Measurements from ENCODE around the gene GRK5. TPM values are rescaled to one million over a fixed set of nuclear protein-coding genes. Genes with fewer than 3 reads are reported as not detected.
A peak's percentile ranks its signal among the peaks of the same experiment; 100 is the strongest.

Gene GRK5
- total RNA-seq, 6 experiments from 2014 or later = 5.9 to 11.5 (median 7.9) TPM

DNA sequence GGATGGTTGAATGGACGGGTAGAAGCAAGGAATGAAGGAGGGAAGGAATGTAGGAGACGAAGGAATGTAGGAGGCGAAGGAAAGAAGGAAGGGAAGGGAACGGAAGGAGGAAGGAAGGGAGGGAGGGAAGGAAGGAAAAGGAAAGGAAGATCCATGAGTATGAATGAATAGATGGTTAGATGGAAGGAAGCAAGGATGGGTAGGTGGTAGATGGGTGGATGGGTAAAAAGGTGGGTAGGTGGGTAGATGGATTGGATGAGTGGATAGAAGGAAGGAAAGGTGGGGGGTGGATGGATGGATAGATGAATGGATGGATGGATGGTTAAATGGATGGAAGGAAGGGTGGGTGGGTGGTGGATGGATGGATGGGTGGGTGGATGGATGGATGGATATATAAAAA is 257.7 kb downstream of the GRK5 start:
- no peaks in the 10 kb centered on the region for H3K36me3 ChIP-seq
- no peaks in the 10 kb centered on the region for H3K4me1 ChIP-seq
- WGBS (ENCODE audit: insufficient coverage, low coverage, low lambda C conversion rate, missing lambda C conversion rate) = 62% methylated on average over 4 of the region's 4 CpGs
- no peaks in the 10 kb centered on the region for H3K9me3 ChIP-seq
- no peak overlapping the region for H3K27ac ChIP-seq
- ATAC-seq (no peak), DNase-seq (no peak)
- intact Hi-C loops (cut with DNase I) = no loop called here
- TF ChIP-seq, protein P1, sequence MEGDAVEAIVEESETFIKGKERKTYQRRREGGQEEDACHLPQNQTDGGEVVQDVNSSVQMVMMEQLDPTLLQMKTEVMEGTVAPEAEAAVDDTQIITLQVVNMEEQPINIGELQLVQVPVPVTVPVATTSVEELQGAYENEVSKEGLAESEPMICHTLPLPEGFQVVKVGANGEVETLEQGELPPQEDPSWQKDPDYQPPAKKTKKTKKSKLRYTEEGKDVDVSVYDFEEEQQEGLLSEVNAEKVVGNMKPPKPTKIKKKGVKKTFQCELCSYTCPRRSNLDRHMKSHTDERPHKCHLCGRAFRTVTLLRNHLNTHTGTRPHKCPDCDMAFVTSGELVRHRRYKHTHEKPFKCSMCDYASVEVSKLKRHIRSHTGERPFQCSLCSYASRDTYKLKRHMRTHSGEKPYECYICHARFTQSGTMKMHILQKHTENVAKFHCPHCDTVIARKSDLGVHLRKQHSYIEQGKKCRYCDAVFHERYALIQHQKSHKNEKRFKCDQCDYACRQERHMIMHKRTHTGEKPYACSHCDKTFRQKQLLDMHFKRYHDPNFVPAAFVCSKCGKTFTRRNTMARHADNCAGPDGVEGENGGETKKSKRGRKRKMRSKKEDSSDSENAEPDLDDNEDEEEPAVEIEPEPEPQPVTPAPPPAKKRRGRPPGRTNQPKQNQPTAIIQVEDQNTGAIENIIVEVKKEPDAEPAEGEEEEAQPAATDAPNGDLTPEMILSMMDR (IDR thresholded peaks at IDR 0.05) = no peak
- no peak for TF ChIP-seq POLR2A (IDR thresholded peaks at IDR 0.05)
- no peaks in the 10 kb centered on the region for H3K27me3 ChIP-seq
- H3K4me3 ChIP-seq = no peak overlapping the region

DNA sequence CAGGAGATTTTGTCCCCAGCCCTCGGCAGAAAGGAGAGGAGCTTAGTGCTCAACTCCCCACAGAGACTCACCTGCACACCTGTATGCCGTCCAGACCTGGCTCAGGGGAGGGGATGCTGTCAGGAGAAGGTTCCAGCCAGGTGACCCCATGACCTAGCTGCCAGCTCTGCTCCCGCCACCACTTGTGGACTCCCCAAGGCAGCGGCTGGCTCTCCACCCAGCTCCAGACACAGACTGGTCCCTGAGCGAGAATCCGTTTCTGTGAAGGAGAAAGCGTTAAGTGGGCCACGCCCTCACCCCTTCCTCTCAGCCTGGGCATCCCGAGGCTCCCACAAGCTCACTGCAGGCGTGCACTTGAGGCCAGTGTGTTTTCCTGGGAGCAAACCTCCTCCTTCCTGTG is 258.7 kb downstream of the GRK5 start:
- no peaks in the 10 kb centered on the region for H3K27me3 ChIP-seq
- no peaks in the 10 kb centered on the region for H3K36me3 ChIP-seq
- H3K4me3 ChIP-seq = no peak overlapping the region
- no peaks in the 10 kb centered on the region for H3K9me3 ChIP-seq
- no peak for TF ChIP-seq POLR2A (IDR thresholded peaks at IDR 0.05)
- no peak for ATAC-seq
- intact Hi-C loops (cut with DNase I) = no loop called here
- DNase-seq = no peak
- H3K27ac ChIP-seq = no peak overlapping the region
- 62% methylated on average over 5 of the region's 10 CpGs for WGBS (ENCODE audit: insufficient coverage, low coverage, low lambda C conversion rate, missing lambda C conversion rate)
- H3K4me1 ChIP-seq = no peaks in the 10 kb centered on the region

DNA sequence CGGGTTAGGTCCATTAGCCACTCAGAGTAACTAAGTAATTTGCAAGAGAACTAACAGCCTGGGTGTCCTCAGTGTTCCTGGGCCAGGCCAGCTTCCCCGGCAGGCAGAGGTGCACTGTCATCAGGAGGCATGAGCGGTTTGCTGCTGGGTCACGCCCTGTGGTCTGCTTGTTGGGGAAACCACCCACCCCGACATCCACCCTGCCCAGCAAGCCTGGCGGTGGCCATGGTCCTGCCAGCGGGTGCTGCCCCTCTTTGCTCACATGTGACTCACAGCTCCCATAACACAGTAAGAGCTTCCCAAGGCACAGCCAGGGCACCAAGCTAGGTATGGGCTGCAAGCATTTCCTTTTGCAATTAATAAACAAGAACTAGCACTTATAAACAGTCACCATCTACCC is 259.3 kb downstream of the GRK5 start:
- DNase-seq = peak in 1 of 3 donors; percentile 36
- no peaks in the 10 kb centered on the region for H3K9me3 ChIP-seq
- no peaks in the 10 kb centered on the region for H3K27me3 ChIP-seq
- intact Hi-C loops (cut with DNase I) = no loop called here
- no peak for ATAC-seq
- TF ChIP-seq POLR2A (IDR thresholded peaks at IDR 0.05) = no peak
- TF ChIP-seq, protein P1 (IDR thresholded peaks at IDR 0.05) = no peak
- H3K36me3 ChIP-seq = no peaks in the 10 kb centered on the region
- 20% methylated on average over 1 of the region's 7 CpGs for WGBS (ENCODE audit: insufficient coverage, low coverage, low lambda C conversion rate, missing lambda C conversion rate)
- H3K4me1 ChIP-seq = no peaks in the 10 kb centered on the region
- no peak overlapping the region for H3K27ac ChIP-seq
- H3K4me3 ChIP-seq = no peak overlapping the region

DNA sequence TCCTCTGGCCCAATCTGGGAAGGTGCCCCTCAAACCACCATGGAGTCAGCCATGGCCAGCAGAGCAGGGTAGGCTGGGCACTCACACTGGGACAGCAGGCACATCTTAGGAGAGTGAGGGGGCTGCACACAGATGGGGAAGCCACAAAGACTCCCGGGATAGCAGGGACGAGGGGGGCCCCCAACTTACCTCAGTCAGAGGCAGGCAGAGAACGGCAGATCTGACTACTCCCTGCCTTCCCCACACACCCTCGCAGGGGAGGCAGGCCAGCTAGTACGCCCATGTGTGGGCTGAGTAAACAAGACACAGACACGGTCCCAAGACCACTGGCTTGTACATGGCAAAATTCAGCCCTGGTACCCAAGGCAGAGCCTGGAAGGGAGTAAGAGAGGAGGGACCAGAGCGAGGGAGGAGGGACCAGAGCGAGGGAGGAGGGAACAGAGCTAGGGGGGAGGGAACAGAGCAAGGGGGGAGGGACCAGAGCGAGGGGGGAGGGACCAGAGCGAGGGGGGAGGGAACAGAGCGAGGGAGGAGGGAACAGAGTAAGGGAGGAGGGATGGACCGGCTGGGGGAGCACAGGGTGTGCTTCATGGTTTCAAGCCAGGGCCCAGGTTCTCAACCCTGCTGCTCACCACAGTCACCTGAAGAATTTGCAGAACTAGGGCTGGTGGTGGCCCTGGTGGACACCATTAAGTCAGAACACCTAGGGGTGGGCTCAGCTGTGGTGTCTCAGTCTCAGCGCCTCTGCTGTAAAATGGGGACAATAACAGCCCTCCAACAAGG is 261.4 kb downstream of the GRK5 start:
- ATAC-seq = peak in 1 of 4 donors; percentile 14
- intact Hi-C loops (cut with DNase I) = no loop called here
- no peak overlapping the region for H3K27ac ChIP-seq
- TF ChIP-seq POLR2A (IDR thresholded peaks at IDR 0.05) = no peak
- TF ChIP-seq, protein P1 (IDR thresholded peaks at IDR 0.05) = no peak
- H3K9me3 ChIP-seq = no peaks in the 10 kb centered on the region
- no peaks in the 10 kb centered on the region for H3K36me3 ChIP-seq
- no peak overlapping the region for H3K4me3 ChIP-seq
- H3K4me1 ChIP-seq = no peaks in the 10 kb centered on the region
- no peaks in the 10 kb centered on the region for H3K27me3 ChIP-seq
- no peak for DNase-seq
- whole genome bisulfite sequencing (ENCODE audit: insufficient coverage, low coverage, low lambda C conversion rate, missing lambda C conversion rate) = 59% methylated on average over 11 of the region's 13 CpGs

GRCh38 chr10:119469325-119469707 is 261.9 kb downstream of the GRK5 start:
- no peak for ATAC-seq
- Histone ChIP-seq H3K9me3 (no peaks in the 10 kb centered on the region), H3K4me3 (no peak overlapping the region), H3K27ac (no peak overlapping the region), H3K36me3 (no peaks in the 10 kb centered on the region), H3K27me3 (no peaks in the 10 kb centered on the region), H3K4me1 (no peaks in the 10 kb centered on the region)
- DNase-seq = no peak
- intact Hi-C loops (cut with DNase I) = no loop called here
- 93% methylated on average over 3 of the region's 8 CpGs for WGBS (ENCODE audit: insufficient coverage, low coverage, low lambda C conversion rate, missing lambda C conversion rate)
- TF ChIP-seq, protein P1 (IDR thresholded peaks at IDR 0.05) = no peak
- no peak for TF ChIP-seq POLR2A (IDR thresholded peaks at IDR 0.05)

Data from right lobe of liver (tissue), 6 donors.